Ovary (tissue), 3 donors: Measurements from ENCODE around the gene BEND6.

Experiments used
- CTCF ChIP-seq, 3 donors: fragments of 450-650 bp in 2 of 3; fragments of 200-600 bp in 1 of 3; IDR thresholded peaks; one replicate each; pipeline versions ENCODE4 v1.5.1 to v1.8.0; 2016 to 2022; ENCODE audit warnings: antibody characterized with exemption in 3 of 3, mild to moderate bottlenecking in 1 of 3
- POLR2A ChIP-seq: fragments of 450-650 bp; IDR thresholded peaks from one replicate; pipeline ENCODE4 v1.6.1; 2017; ENCODE audit warnings: antibody characterized with exemption, mild to moderate bottlenecking, moderate library complexity
- donor health status: DM: no; HTN: no; CAD: no.

GRCh38 chr6:56995347-56995902 lies 40.5 kb downstream of the BEND6 start:
- TF ChIP-seq CTCF (IDR thresholded peaks at IDR 0.05) (no peak), POLR2A (no peak)
